Glomerular visceral epithelial cell (primary cell): ENCODE results near the gene EHD4.
A peak's percentile ranks its signal among the peaks of the same experiment; 100 is the strongest.

Experiments used
- DNase-seq: peaks from one replicate; pipeline ENCODE4 v3.0.0-alpha.2; 2016; ENCODE audit errors: extremely low spot score

The EHD4 gene

GRCh38 chr15:41936649-41937567, 35.4 kb downstream of the EHD4 start:
- no peak for DNase-seq

- DNase-seq, result no peak
Observed at GRCh38 chr15:41936155-41936554, 36.2 kb downstream of the EHD4 start.

DNA sequence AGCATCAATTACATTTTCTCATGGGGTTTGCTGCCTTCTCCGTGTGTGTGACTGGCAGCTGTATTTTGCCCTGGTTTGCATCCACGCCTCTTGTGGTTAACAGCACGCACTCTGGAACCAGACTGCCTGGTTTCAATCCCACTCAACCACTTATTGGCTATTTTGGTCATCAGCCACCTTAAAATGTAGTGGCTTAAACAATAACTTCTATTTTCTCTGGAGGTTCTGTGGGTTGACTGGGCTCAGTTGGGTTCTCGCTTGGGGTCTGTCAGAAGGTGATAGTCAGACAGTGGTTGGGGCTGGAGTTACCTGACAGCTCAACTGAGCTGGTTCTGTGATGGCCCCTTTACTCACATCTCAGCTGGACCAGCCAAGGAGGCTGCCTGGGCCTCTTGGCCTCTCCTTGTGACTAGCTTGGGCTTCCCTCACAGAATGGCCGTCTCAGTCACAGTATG, 36.8 kb downstream of the EHD4 start:
- DNase-seq, result no peak

DNA sequence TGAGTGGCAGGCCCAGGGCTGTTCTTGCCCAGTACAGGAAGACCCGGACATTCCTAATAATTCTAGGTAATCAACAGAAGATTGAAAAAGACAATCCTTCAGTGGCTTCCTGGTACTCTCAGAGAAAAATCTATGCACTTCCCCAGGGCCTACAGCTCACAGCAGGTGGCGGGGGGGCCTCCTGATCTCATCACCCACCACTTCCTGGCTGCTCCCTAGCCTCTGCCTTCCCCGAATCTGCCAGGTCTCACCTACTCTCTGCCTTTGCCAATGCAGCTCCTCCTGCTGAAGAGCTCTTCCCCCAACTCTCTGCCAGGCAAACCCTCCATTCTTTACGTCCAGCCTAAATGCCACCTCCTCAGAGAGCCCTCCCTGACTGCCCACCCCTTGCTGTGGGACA, 37.5 kb downstream of the EHD4 start:
- DNase-seq, result peak; percentile 79

DNA sequence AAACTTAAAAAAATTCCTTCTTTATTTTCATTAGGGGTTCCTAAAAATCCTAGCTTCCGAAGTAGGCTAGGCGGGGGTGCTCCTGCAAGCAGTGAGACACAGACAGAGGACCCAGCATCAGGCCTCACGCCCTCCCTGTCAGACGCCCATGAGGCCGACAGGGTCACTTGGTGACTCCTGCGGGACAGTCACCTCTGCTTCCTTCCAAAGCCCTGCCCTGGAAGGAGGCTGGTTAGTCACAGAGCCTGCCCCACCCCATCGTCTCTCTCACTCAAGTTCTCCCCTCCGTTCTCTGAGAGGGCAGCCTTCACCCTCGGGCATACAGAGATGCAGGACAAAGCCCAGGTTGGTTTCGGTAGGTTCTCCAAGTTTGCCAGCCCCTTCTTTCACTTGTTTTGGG, 38.6 kb downstream of the EHD4 start:
- no peak for DNase-seq

DNA sequence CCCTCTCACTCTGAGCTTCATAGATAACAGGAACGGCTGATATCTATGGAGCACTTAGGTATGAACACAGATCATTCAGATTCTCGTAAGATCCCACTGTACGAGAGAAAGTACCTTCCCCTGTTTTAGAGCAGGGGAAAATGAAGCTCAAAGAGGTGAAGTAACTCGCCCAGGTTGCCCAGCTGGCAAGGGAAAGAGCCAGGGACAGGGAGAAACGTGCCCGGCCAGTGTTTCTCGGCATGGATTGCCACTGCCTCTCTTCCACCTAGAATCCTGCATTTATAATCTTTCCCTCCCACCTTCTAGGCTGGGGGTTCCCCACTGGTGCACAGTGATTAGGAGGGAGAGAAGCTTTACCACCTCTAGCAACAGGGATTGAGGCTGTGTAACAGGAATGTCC, 39.0 kb downstream of the EHD4 start:
- no peak for DNase-seq

GRCh38 chr15:41932511-41933289, 39.7 kb downstream of the EHD4 start:
- DNase-seq, result no peak

DNA sequence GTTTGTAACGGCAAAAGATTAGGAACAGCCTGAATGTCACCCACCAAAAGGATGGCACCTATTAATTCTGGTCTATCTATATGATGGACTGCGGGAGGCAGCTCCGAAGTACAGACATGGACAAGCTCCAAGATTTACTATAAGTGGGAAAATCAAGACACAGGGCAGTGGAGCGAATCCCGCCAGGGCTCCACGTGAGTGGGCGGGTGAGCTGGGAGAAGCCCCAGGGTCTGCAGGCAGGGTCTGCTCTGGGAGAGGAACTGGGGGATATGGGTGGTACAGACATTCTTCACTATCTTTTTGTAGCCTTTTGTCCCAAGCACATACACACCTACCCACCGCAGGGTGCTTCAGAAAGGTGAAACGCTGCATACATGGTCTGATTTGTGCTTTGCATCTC, 40.3 kb downstream of the EHD4 start:
- no peak for DNase-seq

GRCh38 chr15:41930867-41931222, 41.5 kb downstream of the EHD4 start:
- DNase-seq, result no peak

DNA sequence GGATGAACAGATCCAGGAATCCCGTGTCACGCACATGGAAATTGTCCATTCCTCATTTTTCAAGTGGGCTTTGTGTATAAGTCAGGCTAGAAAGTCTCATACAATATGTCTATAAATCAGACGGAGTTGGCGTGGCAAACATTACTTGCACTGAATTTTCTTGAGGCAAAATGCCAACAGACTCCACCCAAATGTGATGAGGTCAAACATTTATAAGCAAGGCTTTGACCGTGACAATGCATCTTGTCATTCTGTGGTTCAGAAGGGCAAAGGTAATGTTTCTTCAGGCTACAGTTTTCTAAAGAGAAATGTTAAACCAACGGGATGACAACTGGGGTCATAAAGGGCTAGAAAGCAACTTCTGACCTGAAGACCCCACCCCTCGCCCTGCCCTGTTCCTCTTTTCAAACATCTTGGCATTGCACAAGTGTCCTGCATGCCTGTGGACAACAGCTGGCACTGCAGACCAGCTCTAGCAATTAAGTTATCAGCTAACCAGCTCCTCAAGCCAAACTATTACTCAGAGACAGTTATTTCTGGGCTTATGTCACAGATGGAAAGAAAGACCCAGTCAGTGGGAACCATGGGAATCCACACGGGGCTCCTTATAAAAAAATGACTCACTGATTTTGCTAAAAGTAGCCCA, 42.0 kb downstream of the EHD4 start:
- DNase-seq, result peak; percentile 92

- DNase-seq, result no peak
Observed at GRCh38 chr15:41928637-41929620, 43.4 kb downstream of the EHD4 start.

DNA sequence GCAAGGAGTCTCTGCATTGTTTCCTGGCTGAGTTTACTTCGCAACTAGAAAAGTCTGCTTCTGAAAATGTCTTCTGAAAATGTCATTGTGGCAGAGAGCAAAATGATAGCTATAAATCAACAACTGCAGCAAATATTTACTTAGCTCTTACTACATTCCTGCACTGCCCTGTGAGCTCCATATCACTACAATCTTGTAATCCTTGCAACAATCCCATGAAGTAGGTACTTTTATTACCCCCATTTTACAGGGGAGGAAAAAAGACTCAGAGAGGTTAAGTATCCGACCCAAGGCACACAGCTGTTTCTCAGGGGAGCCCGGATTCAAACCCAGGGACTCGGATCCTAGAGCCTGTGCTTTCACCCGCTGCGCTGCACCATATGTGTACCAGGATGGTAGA, 44.3 kb downstream of the EHD4 start:
- no peak for DNase-seq

DNA sequence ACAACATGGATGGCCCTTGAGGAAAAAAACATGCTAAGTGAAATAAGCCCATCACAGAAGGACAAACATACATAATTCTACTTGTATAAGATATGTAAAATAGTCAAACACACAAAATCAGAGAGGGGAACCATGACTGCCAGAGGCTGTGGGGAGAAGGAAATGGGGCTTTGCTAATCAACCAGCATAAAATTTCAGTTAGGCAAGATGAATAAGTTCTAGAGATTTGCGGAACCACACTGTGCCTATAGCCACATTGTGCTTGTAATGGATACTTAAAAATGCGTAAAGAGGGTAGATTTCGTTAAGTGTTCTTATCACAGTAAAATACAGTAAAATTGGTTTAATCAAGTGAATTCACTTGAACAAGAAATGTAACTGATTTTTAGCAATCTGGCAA, 44.8 kb downstream of the EHD4 start:
- no peak for DNase-seq

- no peak for DNase-seq
Observed at GRCh38 chr15:41926185-41927056, 45.9 kb downstream of the EHD4 start.

- no peak for DNase-seq
Observed at GRCh38 chr15:41925086-41925608, 47.2 kb downstream of the EHD4 start.

- DNase-seq, result no peak
Observed at GRCh38 chr15:41923401-41923997, 48.9 kb downstream of the EHD4 start.

DNA sequence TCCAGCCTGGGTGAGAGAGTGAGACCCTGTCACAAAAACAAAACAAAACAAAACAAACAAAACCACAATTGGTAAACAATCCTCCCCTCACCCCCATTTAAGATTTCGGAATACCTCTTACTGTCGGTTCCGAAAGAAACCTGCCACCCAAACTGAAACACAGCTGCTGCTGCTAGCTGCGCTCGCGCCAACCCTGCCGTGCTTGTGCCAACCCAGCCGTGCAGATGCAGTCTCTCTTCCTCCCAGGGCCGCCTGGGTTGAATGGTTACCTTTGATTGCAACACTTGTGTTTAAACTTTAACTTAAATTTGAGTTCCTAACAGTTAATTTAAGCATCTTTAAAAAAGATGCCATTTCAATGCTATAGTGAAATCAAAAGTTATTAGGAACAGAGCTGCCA, 50.0 kb downstream of the EHD4 start:
- DNase-seq, result no peak

- no peak for DNase-seq
Observed at GRCh38 chr15:41921639-41922038, 50.7 kb downstream of the EHD4 start.

DNA sequence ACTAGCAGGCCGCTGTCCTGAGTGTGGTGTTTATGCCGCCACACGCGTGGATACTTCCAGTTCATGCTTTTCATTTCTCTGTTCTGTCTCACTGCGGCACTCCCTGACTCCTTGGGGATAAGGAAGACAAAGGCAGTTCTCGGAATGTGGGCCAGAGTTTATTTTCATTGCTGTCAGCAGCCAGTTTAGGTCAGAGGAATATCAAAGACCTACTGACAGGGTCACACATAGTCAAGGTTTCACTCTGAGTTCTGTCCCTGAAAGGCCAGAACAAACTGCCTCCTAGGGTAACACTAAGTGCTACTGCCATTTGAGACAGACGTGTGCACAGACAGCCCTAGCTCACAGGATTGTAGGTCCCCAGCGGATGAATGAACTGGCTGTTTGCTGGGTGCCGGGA, 51.2 kb downstream of the EHD4 start:
- DNase-seq, result no peak
